Mammary epithelial cell (primary cell): ENCODE results near the gene TEX12.
"Not testable (repeated sequence)": the region's sequence is repeated elsewhere in the genome, so short reads cannot be mapped to it uniquely, and the experiment has no call there.

Source experiments
- EZH2 ChIP-seq: IDR thresholded peaks from 2 replicates; pipeline ENCODE4 v1.6.1; 2012; ENCODE audit warnings: low read length, inconsistent platforms, borderline replicate concordance
- TF ChIP-seq, protein P1 (sequence below), 2 donors: IDR thresholded peaks in 1 of 2; conservative IDR thresholded peaks in 1 of 2; 2 replicates each; pipeline ENCODE4 v1.5.1; 2011 to 2012; ENCODE audit warnings: inconsistent platforms in 2 of 2, low read length in 2 of 2, mild to moderate bottlenecking in 2 of 2, control low read depth in 1 of 2, low read depth in 1 of 2; ENCODE audit not compliant: insufficient read depth in 1 of 2; ENCODE audit errors: extremely low read depth in 1 of 2

DNA sequence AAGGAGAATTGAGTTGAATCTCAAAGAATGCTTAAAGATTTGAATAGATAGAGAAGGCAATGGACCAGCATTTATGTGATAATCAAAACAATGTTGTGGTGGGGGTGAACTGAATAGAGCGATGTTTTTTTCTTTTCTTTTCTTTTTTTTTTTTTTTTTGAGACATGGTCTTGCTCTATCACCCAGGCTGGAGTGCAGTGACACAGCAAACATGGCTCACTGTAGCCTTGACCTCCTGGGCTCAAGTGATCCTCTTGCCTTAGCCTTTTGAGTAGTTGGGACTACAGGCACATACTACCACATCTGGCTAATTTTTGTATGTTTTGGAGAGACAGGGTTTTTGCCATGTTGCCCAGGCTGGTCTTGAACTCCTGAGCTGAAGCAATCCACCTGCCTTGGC, 5.0 kb upstream of the TEX12 start:
- TF ChIP-seq, protein P1, sequence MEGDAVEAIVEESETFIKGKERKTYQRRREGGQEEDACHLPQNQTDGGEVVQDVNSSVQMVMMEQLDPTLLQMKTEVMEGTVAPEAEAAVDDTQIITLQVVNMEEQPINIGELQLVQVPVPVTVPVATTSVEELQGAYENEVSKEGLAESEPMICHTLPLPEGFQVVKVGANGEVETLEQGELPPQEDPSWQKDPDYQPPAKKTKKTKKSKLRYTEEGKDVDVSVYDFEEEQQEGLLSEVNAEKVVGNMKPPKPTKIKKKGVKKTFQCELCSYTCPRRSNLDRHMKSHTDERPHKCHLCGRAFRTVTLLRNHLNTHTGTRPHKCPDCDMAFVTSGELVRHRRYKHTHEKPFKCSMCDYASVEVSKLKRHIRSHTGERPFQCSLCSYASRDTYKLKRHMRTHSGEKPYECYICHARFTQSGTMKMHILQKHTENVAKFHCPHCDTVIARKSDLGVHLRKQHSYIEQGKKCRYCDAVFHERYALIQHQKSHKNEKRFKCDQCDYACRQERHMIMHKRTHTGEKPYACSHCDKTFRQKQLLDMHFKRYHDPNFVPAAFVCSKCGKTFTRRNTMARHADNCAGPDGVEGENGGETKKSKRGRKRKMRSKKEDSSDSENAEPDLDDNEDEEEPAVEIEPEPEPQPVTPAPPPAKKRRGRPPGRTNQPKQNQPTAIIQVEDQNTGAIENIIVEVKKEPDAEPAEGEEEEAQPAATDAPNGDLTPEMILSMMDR (conservative IDR thresholded peaks at IDR 0.05 in 1 of 2, IDR thresholded peaks at IDR 0.05 in 1 of 2; ENCODE audit: extremely low read depth in 1 of 2, insufficient read depth in 1 of 2, low read depth in 1 of 2, low read length in 2 of 2) = not testable (repeated sequence)
- not testable (repeated sequence) for TF ChIP-seq EZH2
